GM12892 (cell line): ENCODE results near the gene LDAH.

Experiments used
- POLR2A ChIP-seq: IDR thresholded peaks from 2 replicates; pipeline ENCODE4 v1.6.1; 2011; ENCODE audit warnings: low read depth, low read length, control low read depth
- POLR2AphosphoS5 ChIP-seq: IDR thresholded peaks from 2 replicates; pipeline ENCODE4 v1.6.1; 2011; ENCODE audit warnings: low read depth, low read length, control low read depth
- TAF1 ChIP-seq: IDR thresholded peaks from 2 replicates; pipeline ENCODE4 v1.6.1; 2011; ENCODE audit warnings: low read depth, mild to moderate bottlenecking, control low read depth, low read length, borderline replicate concordance

GRCh38 chr2:20758997-20759396 lies 63.9 kb downstream of the LDAH start:
- TF ChIP-seq POLR2A (no peak), POLR2AphosphoS5 (no peak), TAF1 (no peak)
